Activated T-cell treated with anti-CD3 and anti-CD28 coated beads, Interleukin-2, amount 50 U/mL, for 48 hours (primary cell): ENCODE measurements around the gene HS3ST4.

Source experiments
- DNase-seq, 2 experiments: peaks; one replicate each; pipeline ENCODE4 v3.0.0-alpha.2; 2020

Gene HS3ST4

DNA sequence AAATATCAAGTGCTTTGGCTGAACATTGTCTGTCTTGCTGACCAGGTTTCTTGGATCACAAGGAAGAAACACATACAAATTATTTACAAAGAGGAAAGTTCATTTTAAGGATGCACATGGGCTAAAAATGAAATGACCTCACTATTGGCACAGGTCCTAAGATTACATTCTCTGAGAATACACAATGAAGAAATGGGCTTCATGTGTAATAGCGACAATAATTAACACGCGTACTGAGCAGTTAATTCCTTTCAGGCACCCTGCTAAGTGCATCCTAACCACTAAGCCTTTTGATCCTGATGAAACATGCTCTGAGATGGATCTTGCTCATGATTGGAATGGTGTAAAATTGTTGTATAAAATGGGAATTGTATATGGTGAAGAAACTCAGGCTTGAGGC, 429.0 kb downstream of the HS3ST4 start:
- DNase-seq, result no peak

DNA sequence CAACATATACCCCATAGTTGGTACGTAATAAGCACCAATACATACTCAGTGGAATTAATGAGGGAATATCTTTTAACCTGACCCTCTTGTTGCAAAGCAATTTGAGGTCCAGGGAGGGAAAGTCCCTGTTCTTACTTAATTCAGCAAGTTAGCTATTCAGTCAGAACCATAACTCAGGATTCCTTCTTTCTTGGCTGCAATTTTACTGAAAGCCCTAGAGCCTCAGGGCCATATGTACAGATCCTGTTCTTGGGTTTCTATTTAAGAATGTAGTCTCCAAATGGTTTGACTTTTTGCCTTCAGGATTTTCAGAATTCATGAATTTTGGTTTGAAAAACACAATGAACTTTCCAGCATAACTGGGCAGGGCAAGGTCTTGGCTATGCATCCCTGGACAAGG, 436.5 kb downstream of the HS3ST4 start:
- DNase-seq, result no peak

DNA sequence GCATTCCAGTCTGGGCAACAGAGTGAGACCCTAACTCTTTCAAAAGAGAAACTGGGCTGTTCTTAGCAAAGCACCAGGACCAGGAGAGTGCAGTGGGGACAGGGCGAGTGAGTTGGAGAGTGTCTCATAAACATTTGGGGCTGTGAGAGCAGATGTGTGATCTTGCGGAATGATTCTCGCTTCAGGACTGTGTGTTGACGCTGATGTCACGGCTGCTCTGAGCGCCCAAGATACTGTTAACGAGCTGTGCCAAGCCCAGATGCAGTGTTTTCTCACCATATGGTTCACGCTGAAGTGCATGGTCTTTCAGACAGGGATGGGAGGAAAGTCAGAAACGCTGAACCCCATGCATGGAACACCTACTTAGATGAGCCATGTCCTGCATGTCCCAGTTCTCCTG, 438.2 kb downstream of the HS3ST4 start:
- DNase-seq, result no peak

DNA sequence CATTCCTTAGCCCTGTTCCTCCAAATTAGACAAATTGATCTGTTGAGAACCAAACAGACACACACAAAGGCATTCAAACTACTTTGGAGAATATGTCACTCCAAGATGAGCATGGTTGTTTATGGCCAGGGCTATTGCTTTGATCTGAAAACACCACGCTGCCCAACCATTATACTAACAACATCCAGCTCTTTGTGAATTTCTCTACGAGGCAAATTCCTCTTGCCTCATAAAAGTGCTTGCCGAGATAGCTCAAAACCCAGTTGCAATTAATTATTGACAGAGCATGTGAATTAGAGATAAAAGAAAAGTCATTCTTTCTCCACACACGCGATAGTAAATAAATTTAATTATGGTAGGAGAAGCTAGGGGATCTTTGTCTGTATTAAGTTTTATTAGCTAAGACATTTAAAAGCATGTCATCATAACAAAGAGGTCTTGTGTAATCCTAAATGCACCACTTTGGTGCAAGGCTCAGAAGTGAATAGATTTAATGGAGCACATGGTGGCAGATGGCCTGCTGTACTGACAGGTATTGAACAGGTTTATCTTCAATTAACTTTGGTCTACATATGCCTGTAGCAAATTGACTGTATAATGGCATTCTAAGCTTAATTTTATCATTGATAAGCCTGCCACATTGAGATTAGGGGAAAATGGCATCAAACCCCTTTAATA, 441.8 kb downstream of the HS3ST4 start:
- no peak for DNase-seq

DNA sequence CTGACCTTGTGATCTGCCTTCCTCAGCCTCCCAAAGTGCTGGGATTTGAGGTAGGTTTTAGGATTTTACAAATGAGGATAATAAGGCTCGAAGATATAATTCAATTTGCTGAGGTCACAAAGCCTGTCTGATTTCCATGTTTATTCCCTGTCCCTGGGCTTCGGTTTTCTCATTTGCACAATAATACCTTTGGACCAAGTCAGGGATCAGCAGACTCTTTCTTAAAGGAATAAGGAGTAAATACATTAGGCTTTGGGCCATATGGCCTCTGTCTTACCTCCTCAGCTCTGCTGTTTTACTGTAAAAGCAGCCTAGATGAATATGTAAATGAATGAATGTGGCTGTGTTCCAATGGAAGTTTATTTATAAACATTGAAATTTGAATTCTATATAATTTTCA, 442.8 kb downstream of the HS3ST4 start:
- DNase-seq, result no peak

DNA sequence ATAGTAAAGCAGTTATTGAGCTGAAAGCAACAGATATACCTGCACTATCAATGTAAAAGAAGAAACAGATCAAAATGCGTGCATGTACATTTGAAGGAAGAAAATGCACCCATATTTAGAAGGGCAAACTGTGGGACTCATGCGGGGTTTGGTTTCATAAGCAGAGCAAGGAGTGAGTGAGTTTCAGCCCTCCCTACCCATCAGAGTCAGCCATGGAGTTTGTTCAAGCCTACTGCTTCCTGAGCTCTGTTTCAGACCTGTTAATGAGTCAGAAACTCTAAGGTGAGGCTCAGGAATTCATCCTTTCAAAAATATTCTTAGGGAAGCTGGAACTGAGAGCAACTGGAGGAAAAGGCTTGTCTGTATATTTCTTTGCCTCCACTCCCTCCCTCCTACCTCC, 446.2 kb downstream of the HS3ST4 start:
- no peak for DNase-seq

DNA sequence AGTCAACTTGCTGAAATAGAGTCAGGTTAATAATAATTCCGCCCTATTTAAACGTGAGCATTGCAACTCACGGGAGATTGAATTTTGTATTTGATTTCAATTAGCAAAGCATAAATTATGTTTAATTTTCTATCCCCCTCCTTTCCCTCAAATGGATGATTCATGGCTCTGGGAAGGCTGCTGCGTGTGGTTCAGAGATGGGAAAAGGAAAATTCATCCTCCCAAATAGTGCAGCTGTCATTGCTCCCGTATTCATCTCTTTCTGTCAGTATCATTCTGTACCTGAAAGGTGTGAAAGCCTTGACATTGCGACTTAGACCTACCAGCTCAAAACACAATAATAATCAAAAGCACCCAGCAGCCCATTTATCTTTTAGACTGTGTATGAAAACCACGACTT, 447.3 kb downstream of the HS3ST4 start:
- DNase-seq, result no peak

DNA sequence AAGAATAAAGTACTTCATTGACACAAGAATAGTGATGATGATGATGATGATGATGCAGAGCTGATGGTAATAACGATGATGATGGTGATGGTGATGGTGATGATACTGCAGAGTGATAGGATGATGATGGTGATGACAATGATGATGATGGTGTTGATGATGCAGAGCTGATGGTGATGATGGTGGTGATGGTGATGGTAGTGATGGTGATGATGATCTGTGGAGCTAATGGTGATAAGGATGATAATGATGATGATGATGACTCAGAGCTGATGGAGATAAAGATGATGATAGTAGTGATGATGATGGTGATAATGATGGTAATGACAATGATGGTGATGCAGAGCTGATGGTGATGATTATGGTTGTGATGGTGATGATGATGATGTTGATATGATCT, 448.1 kb downstream of the HS3ST4 start:
- no peak for DNase-seq

DNA sequence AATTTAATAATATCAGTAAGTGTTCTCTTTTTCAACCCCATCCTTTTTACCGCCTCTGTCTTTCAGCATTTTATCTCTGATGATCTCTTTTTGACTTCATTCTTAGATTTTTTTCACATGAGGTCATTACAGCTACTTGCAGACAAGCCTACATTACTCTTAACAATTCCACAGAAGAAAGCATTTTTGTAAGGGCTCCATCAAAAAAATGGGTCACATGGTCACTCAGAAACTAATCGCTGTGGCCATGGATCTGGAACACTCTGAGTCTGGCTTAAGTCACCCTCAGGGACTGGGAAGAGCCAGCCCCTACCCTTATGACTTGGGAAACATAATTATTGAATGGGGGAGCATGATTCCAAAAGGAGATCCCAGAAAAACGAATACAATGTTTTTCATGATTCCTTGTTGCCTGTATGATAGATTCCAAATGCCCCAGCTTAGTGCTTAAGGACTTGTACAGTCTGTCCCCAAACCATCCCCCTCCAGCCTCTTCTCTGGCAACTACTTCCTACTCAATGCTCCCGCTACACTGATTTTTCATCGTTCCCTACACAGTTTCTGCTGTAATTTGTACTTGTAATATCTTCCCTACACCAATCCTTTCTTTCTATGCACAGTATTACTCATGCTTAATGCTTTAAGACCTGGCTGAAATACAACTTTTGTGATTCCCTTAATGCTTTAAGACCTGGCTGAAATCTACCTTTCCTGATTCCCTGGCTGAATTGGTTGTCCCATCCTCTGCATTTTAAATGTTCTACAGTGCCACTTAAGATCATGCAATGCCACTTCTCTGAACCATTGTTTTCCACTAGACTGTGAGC, 457.8 kb downstream of the HS3ST4 start:
- no peak for DNase-seq

DNA sequence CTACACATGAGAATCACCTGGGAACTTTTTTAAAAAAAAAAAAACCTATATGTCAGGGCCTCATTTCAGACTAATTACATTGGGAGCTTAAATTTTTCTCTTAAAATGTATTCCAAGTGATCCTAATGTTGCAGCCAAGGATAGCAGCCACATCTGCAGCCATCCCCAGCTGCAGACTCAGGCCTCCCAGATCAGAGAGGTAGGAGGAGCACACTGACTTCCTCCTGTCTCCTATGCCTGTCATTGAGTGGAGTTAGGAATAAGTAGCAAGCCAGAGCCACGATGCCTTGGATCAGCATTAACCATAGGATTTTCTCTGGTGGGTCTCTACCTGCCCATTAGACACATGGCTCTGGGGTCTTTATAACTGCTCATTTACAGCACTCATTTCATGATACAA, 463.5 kb downstream of the HS3ST4 start:
- no peak for DNase-seq

DNA sequence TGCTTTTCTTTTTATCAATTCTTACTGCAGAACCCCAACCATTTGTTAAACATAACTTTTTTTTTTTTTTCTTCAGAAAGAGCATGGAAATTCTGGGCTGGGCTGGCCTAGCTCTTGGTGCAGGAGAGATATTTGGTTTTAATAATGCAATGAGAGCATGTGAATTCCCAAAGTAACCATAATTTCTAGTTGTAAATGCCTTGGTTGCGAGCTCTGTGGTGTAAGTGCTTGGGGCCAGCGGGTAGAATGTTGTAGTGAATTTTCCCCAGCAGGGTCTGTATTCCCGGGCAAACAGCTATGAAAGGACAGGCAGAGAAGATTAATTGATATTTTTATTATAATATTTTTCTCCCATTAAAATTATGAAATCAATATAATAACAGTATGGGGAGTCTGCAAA, 465.6 kb downstream of the HS3ST4 start:
- DNase-seq, result no peak

DNA sequence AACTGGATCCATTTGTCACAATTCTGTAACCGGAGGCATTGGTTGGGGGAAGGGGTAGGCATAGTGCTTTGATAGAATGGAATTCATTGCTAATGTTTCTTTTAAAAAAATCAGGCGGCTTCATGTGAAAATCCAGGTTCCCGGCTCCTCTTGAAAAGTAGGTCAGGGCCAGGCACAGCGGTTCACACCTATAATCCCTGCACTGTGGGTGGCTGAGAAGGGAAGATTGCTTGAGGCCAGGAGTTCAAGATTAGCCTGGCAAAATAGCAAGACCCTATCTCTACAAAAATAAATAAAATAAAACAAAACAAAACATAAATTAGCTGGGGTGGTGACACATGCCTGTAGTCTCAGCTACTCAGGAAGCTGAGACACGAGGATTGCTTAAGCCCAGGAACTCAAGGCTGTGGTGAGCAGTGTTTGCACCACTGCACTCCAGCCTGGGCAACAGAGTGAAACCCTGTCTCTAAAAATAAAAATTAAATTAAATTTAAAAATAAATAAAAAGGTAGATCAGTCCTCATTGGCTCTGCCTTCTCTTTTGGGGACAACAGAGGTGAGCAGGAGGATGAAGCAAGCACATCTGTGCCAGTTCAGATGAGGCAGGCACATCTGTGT, 466.5 kb downstream of the HS3ST4 start:
- DNase-seq, result no peak

DNA sequence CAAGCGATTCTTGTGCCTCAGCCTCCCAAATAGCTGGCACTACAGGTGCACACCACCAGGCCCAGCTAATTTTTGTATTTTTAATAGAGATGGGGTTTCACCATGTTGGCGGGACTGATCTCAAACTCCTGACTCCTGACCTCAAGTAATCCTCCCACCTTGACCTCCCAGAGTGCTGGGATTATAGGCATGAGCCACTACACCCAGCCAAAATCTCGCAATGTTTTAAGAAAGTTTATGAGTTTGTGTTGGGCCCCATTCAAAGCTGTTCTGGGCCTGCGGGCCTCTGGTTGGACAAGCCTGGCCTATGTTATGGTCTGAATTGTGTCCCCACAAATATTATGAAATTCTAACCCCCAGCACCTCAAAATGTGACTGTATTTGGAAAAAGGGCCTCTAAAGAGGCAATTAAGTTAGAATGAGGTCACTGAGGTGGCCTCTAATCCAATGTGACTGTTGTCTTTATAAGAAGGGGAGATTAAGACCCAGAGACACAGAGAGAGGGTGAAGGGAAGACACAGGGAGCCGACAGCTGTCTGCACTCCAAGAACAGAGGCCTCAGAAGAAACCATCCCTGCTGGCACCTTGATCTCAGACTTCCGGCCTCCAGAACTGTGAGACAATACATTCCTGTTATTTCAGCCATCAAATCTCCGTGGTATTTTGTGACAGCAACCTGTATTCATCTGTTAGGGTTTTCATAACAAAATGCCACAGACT, 469.9 kb downstream of the HS3ST4 start:
- no peak for DNase-seq

DNA sequence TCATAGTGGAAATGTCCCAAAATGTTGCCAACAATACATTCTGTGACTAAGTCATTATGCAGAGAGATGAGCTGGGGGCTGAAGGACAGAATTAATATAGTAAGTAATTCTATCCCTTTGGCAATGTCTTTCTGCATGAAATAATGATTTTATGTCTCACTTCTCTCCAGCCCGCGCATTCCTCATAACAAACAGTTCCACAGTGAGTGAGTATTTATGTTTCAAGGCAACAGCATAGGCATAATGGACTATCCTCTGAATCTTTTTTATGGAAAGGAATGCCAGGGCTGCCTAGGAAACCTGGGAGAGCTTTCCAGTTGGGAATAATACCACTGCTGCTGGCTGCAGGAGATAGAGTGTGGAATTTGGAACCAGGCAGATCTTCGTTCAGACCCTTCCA, 477.7 kb downstream of the HS3ST4 start:
- DNase-seq, result no peak

DNA sequence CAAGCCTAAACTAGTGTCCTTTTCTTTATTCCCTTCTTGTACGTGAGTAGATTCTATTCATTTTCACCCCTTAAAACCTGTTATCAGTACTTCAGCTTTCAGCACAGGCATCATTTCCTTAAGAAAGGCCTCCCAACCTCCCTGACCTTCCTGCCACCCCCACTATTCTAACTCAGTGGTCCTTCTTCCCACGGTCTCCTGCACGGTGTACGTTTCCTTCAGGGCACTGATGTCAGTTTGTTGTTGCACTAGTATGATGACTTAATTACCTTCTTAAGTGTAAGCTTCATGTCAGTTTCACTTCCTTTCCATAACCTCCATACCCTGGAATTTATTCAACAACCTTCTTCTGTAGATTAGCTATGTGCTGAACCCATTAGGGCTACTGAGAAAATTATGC, 484.2 kb downstream of the HS3ST4 start:
- no peak for DNase-seq

DNA sequence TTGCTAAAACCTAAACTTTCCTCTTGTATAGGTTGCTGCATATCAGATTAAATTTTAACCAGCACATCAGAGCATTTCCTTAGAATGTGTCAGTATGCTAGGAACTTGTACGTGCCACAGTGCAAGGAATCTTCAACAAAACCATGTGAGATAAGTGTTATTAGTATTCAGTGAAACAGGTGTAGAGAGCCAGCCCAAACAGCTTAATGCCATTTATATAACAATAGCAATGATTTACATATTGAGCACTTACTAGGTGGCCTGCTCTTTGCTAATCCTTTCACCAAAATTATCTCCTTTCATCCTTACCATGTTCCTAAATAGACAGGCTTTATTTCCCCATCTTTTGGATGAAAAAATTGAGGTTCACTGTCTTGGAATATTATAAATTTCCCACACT, 485.7 kb downstream of the HS3ST4 start:
- no peak for DNase-seq

DNA sequence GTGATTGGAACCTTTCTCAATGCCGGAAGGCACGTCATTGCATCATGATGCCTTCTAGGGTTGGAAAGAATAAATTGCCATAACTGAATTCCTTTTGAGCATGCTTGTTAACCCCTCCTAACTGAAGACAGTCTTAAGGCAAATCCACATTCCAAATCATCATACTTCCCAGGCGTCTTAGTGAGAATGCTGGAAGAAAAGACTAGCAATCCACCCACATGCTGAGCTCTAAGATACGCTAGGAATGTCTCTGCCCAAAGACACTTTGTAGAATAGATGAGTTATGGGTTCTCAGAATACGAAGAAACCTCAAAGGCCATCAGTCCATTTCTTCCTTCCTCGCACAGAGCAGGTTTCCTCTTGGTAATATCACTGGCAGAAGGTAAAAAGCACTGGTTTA, 486.5 kb downstream of the HS3ST4 start:
- DNase-seq, result no peak

DNA sequence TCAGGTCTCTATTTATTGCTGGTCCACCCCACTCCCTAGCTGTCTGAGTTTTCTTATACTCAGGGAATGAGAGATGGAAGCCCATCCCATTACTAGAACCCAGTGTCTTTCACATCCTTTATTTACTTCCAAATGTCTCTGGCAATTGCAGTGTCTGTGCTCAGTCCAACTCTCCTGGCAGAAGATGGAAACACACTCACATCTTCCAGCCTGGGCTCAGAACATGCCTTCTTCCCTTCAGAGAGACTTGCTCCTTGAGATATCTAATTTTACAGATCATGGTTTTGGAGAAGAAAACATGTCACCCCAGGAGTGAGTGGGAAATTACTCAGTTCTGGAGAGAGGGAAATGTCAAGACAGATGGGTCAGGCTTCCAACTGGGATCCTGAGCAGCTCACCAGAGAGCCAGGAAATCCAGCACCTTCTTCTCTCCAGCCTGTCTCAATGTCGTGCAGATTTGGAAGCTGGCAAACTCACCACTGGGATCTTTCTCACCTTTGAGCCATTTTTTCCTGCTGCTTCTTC, 494.4 kb downstream of the HS3ST4 start:
- DNase-seq, result no peak
